ENCODE data around the gene FOLR2. TPM values are rescaled to one million over a fixed set of nuclear protein-coding genes. Genes with fewer than 3 reads are reported as not detected.
"Not testable (repeated sequence)": the region's sequence is repeated elsewhere in the genome, so short reads cannot be mapped to it uniquely, and the experiment has no call there.

Gene FOLR2
- total RNA-seq (2021; ENCODE audit: unreplicated experiment) (not detected), Bru-seq, nascent RNA (not detected), BruChase-seq, experiment 1, labeled RNA remaining after a 6-hour chase (not detected), BruChase-seq, experiment 2, labeled RNA remaining after a 2-hour chase (not detected)
- not detected in 2 replicates for polyA plus RNA-seq (2012)
- long read RNA-seq: 0 reads

DNA sequence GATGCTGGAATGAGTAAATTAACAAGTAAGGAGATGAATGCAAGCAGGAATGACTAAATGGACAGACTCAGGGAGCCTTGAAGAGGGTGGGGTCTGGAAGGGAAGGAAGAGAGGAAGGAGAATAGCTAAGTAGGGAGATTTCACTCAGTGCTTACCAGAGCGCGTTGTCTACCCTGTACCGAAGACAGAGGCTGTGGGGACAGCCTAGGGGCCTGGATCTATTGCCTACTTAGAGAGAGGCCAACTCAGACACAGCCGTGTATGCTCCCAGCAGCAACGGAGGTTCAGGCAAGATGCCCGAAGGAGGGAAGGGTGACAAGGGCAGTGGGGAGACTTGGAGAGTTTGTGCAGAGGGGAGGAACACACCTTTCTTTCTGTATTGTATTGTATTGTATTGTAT lies at the start of gene FOLR2:
FOLR2 (plus strand) TSS at position 157 of the 400 bp plus-strand sequence. CDS start 1,791 bp downstream, outside the sequence.
- Histone ChIP-seq H3K4me2 (ENCODE audit: low read length) (no peak within 1 kb of the TSS), H4K20me1 (ENCODE audit: insufficient read depth) (no peaks in the 10 kb centered on the region), H3K9ac (ENCODE audit: low read length) (no peak within 1 kb of the TSS), H3K27ac (ENCODE audit: low read depth, low read length) (no peak within 1 kb of the TSS), H3K9me3 (ENCODE audit: control insufficient read depth in 1 of 2, insufficient read depth in 1 of 2, low read depth in 1 of 2, low read length in 2 of 2) (no peaks in the 10 kb centered on the region), H3K4me3 (replicated peaks in 1 of 2; ENCODE audit: low read depth in 1 of 2, low read length in 2 of 2) (no peak within 1 kb of the TSS), H2AFZ (ENCODE audit: low read depth, low read length, poor library complexity, severe bottlenecking) (no peak within 1 kb of the TSS), H3K4me1 (ENCODE audit: control insufficient read depth in 1 of 2, insufficient read depth in 2 of 2, low read length in 2 of 2) (no peaks in the 10 kb centered on the region; a peak in 1 of 4 replicates), H3K27me3 (ENCODE audit: insufficient read depth, low read length) (no peaks in the 10 kb centered on the region), H3K36me3 (ENCODE audit: control insufficient read depth in 1 of 2, insufficient read depth in 2 of 2, low read length in 2 of 2) (no peaks in the 10 kb centered on the region), H3K9me2 (ENCODE audit: insufficient read depth) (no peaks in the 10 kb centered on the region), H3K79me2 (ENCODE audit: insufficient read depth, low read length) (no peaks in the 10 kb centered on the region)
- TF ChIP-seq ZFX (IDR thresholded peaks at IDR 0.05) (no peak), TCF7L2 (IDR thresholded peaks at IDR 0.05; ENCODE audit: borderline replicate concordance, extremely low read depth, insufficient read depth, insufficient read length) (no peak), JUND (IDR thresholded peaks at IDR 0.05) (no peak), ELF1 (IDR thresholded peaks at IDR 0.05; ENCODE audit: borderline replicate concordance, low read depth) (no peak), CEBPB (IDR thresholded peaks at IDR 0.05; ENCODE audit: low read depth) (no peak), SRF (IDR thresholded peaks at IDR 0.05; ENCODE audit: low read depth) (no peak)
- TF ChIP-seq, protein P1, sequence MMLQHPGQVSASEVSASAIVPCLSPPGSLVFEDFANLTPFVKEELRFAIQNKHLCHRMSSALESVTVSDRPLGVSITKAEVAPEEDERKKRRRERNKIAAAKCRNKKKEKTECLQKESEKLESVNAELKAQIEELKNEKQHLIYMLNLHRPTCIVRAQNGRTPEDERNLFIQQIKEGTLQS (IDR thresholded peaks at IDR 0.05): no peak
- RAD21 ChIA-PET (ENCODE audit: low non-redundant PET in 1 of 2, low total read pairs in 2 of 2, uncharacterized antibody in 2 of 2, unreplicated experiment in 2 of 2): no interaction called here
- DNase-seq (ENCODE audit: low read depth, low spot score) (no peak), ATAC-seq (no peak)
- no TSS peak for BruUV-seq (replicated peaks)
- POLR2A ChIA-PET: no interaction called here
- intact Hi-C loops (cut with micrococcal nuclease): no loop called here
- CTCF ChIA-PET: no interaction called here

DNA sequence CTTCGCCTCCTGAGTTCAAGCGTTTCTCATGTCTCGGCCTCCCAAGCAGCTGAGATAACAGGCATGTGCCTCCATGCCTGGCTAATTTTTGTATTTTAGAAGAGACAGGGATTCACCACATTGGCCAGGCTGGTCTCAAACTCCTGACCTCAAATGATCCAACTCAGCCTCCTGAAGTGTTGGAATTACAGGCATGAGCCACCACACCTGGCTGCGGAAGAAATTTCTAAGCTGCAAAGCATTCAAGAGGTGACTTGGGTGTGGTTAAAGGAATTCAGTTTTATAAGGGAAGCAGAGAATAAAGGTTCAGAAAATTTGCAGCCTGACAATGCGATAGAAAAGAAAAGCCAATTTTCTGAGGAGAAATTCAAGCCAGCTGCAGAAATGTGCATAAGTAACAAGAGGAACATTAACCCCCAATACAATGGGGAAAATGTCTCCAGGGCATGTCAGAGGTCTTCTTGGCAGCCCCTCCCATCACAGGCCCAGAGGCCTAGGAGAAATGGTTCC lies 47.5 kb upstream of the FOLR2 start:
- H4K20me1 ChIP-seq (ENCODE audit: insufficient read depth); intact Hi-C loops (cut with micrococcal nuclease); H3K4me3 ChIP-seq (replicated peaks in 1 of 2; ENCODE audit: low read depth in 1 of 2, low read length in 2 of 2); RAD21 ChIA-PET (ENCODE audit: low non-redundant PET in 1 of 2, low total read pairs in 2 of 2, uncharacterized antibody in 2 of 2, unreplicated experiment in 2 of 2); BruUV-seq (replicated peaks); H3K9ac ChIP-seq (ENCODE audit: low read length); H3K4me2 ChIP-seq (ENCODE audit: low read length); H2AFZ ChIP-seq (ENCODE audit: low read depth, low read length, poor library complexity, severe bottlenecking); H3K9me2 ChIP-seq (ENCODE audit: insufficient read depth); POLR2A ChIA-PET; H3K27ac ChIP-seq (ENCODE audit: low read depth, low read length); ATAC-seq; H3K27me3 ChIP-seq (ENCODE audit: insufficient read depth, low read length); H3K9me3 ChIP-seq (ENCODE audit: control insufficient read depth in 1 of 2, insufficient read depth in 1 of 2, low read depth in 1 of 2, low read length in 2 of 2); H3K79me2 ChIP-seq (ENCODE audit: insufficient read depth, low read length); DNase-seq (ENCODE audit: low read depth, low spot score); H3K36me3 ChIP-seq (ENCODE audit: control insufficient read depth in 1 of 2, insufficient read depth in 2 of 2, low read length in 2 of 2); H3K4me1 ChIP-seq (ENCODE audit: control insufficient read depth in 1 of 2, insufficient read depth in 2 of 2, low read length in 2 of 2): not testable (repeated sequence)
- CTCF ChIA-PET: interaction anchor here (0.8 kb wide), 1 partner anchor 144 kb away, joined by 3 read pairs; no protein-coding TSS in a partner anchor

DNA sequence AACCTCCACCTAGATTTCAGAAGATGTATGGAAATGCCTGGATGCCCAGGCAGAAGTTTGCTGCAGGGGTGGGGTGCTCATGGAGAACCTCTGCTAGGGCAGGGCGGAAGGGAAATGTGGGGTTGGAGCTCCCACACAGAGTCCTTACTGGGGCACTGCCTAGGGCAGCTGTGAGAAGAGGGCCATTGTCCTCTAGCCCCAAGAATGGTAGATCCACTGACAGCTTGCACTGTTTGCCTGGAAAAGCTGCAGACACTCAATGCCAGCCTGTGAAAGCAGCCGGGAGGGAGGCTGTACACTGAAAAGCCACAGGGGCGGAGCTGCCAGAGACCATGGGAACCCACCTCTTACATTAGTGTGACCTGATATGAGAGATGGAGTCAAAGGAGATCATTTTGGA lies 46.8 kb upstream of the FOLR2 start:
- DNase-seq (ENCODE audit: low read depth, low spot score); H3K27ac ChIP-seq (ENCODE audit: low read depth, low read length); H3K9me3 ChIP-seq (ENCODE audit: control insufficient read depth in 1 of 2, insufficient read depth in 1 of 2, low read depth in 1 of 2, low read length in 2 of 2); H3K4me1 ChIP-seq (ENCODE audit: control insufficient read depth in 1 of 2, insufficient read depth in 2 of 2, low read length in 2 of 2); H3K4me3 ChIP-seq (replicated peaks in 1 of 2; ENCODE audit: low read depth in 1 of 2, low read length in 2 of 2); H3K79me2 ChIP-seq (ENCODE audit: insufficient read depth, low read length); H3K9ac ChIP-seq (ENCODE audit: low read length); H2AFZ ChIP-seq (ENCODE audit: low read depth, low read length, poor library complexity, severe bottlenecking); POLR2A ChIA-PET; H4K20me1 ChIP-seq (ENCODE audit: insufficient read depth); H3K36me3 ChIP-seq (ENCODE audit: control insufficient read depth in 1 of 2, insufficient read depth in 2 of 2, low read length in 2 of 2); BruUV-seq (replicated peaks); intact Hi-C loops (cut with micrococcal nuclease); H3K27me3 ChIP-seq (ENCODE audit: insufficient read depth, low read length); H3K4me2 ChIP-seq (ENCODE audit: low read length); ATAC-seq; H3K9me2 ChIP-seq (ENCODE audit: insufficient read depth); RAD21 ChIA-PET (ENCODE audit: low non-redundant PET in 1 of 2, low total read pairs in 2 of 2, uncharacterized antibody in 2 of 2, unreplicated experiment in 2 of 2): not testable (repeated sequence)
- CTCF ChIA-PET: interaction anchor here (0.8 kb wide), 1 partner anchor 144 kb away, joined by 3 read pairs; no protein-coding TSS in a partner anchor

DNA sequence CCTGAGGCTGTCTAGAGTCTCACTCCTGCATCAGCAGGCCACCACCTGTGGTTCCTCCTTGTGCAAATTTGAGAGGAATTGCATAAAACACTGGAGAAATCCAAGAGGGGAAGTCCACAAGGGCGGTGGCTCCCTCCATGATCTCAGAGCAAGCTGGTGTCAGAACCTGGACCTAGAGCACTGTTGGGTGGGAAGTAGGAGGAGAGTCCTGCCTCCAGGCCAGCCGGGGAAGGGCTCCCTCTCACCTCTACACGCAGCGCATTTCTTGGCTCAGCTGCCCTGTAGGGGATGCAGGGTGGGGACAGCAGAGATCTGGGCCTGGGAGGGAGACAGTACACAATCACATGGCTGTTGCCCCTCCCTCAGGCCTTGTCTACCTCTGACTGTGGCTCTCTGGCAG lies 44.6 kb upstream of the FOLR2 start:
- DNase-seq (ENCODE audit: low read depth, low spot score); H2AFZ ChIP-seq (ENCODE audit: low read depth, low read length, poor library complexity, severe bottlenecking); H3K36me3 ChIP-seq (ENCODE audit: control insufficient read depth in 1 of 2, insufficient read depth in 2 of 2, low read length in 2 of 2); H3K9ac ChIP-seq (ENCODE audit: low read length); intact Hi-C loops (cut with micrococcal nuclease); H3K4me1 ChIP-seq (ENCODE audit: control insufficient read depth in 1 of 2, insufficient read depth in 2 of 2, low read length in 2 of 2); H3K79me2 ChIP-seq (ENCODE audit: insufficient read depth, low read length); H4K20me1 ChIP-seq (ENCODE audit: insufficient read depth); H3K27ac ChIP-seq (ENCODE audit: low read depth, low read length); H3K9me3 ChIP-seq (ENCODE audit: control insufficient read depth in 1 of 2, insufficient read depth in 1 of 2, low read depth in 1 of 2, low read length in 2 of 2); RAD21 ChIA-PET (ENCODE audit: low non-redundant PET in 1 of 2, low total read pairs in 2 of 2, uncharacterized antibody in 2 of 2, unreplicated experiment in 2 of 2); ATAC-seq; BruUV-seq (replicated peaks); H3K4me2 ChIP-seq (ENCODE audit: low read length); H3K4me3 ChIP-seq (replicated peaks in 1 of 2; ENCODE audit: low read depth in 1 of 2, low read length in 2 of 2); POLR2A ChIA-PET; H3K9me2 ChIP-seq (ENCODE audit: insufficient read depth); H3K27me3 ChIP-seq (ENCODE audit: insufficient read depth, low read length); CTCF ChIA-PET: not testable (repeated sequence)
